ENCODE results near the gene MSI1. TPM values are rescaled to one million over a fixed set of nuclear protein-coding genes. Genes with fewer than 3 reads are reported as not detected.

MSI1 gene
- total RNA-seq, 2 experiments from 2014 or later, result not detected

DNA sequence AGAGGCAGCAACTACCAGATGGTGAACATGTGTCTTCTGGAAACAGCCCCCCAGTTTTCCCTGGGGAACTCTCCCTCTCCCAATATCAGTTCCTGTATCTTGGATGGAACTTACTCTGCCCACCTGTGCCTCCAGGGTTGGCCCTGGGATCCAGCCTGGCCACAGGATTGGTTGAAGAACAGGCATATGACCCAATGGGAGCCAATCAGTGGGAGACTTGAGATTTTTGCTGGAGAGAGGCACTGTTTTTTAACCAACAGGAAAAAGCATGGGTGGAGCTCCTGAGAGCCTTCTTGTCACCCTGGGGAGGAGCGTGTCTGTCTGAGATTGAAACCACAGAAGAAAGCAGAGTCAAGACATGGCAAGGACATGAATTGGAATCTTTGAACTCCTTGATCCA, 35.3 kb upstream of the MSI1 start:
- H3K36me3 ChIP-seq (ENCODE audit: insufficient read depth, low read length), result no peaks in the 10 kb centered on the region
- no peaks in the 10 kb centered on the region for H3K9me2 ChIP-seq (ENCODE audit: insufficient read depth, low read length)
- no peak overlapping the region for H3K4me2 ChIP-seq (ENCODE audit: low read length)
- no TSS peak for BruUV-seq (replicated peaks)
- intact Hi-C loops (cut with micrococcal nuclease; ENCODE audit: unreplicated experiment), result no loop called here
- ChIA-PET CTCF (ENCODE audit: unreplicated experiment) (no interaction called here), POLR2A (no interaction called here)
- no peak overlapping the region for H3K4me3 ChIP-seq (ENCODE audit: low read depth, low read length, poor library complexity, severe bottlenecking)
- TF ChIP-seq, protein P1, sequence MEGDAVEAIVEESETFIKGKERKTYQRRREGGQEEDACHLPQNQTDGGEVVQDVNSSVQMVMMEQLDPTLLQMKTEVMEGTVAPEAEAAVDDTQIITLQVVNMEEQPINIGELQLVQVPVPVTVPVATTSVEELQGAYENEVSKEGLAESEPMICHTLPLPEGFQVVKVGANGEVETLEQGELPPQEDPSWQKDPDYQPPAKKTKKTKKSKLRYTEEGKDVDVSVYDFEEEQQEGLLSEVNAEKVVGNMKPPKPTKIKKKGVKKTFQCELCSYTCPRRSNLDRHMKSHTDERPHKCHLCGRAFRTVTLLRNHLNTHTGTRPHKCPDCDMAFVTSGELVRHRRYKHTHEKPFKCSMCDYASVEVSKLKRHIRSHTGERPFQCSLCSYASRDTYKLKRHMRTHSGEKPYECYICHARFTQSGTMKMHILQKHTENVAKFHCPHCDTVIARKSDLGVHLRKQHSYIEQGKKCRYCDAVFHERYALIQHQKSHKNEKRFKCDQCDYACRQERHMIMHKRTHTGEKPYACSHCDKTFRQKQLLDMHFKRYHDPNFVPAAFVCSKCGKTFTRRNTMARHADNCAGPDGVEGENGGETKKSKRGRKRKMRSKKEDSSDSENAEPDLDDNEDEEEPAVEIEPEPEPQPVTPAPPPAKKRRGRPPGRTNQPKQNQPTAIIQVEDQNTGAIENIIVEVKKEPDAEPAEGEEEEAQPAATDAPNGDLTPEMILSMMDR (conservative IDR thresholded peaks at IDR 0.05; ENCODE audit: low read length), result no peak
- no peak overlapping the region for H2AFZ ChIP-seq (ENCODE audit: low read length)
- H3K9me3 ChIP-seq (ENCODE audit: low read length), result no peaks in the 10 kb centered on the region
- no peaks in the 10 kb centered on the region for H3K4me1 ChIP-seq (ENCODE audit: insufficient read depth, low read length, poor library complexity, severe bottlenecking)
- no peaks in the 10 kb centered on the region for H4K20me1 ChIP-seq (ENCODE audit: insufficient read depth, low read length)
- no peak overlapping the region for H3K27ac ChIP-seq (ENCODE audit: low read depth, low read length, poor library complexity, severe bottlenecking)
- H3K79me2 ChIP-seq (ENCODE audit: insufficient read depth, low read depth, low read length), result no peaks in the 10 kb centered on the region
- DNase-seq (ENCODE audit: low spot score), result no peak

DNA sequence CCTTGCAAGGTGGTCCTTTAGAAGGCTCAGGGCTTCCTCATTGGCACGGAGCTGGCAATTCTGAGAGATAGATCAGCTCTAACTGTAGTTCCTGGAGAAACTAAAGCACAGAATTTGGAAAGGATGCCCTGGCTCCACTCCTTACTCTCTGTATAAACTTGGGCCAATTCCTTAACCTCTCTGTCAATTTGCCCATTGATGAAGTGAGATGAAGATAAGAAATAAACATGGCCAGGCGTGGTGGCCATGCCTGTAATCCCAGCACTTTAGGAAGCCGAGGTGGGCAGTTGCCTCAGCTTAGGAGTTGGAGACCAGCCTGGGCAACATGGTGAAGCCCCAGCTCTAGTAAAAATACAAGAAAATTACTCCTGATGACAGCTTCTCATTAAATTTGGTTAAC, 34.9 kb upstream of the MSI1 start:
- BruUV-seq (replicated peaks), result no TSS peak
- no peak overlapping the region for H3K4me3 ChIP-seq (ENCODE audit: low read depth, low read length, poor library complexity, severe bottlenecking)
- H3K9me3 ChIP-seq (ENCODE audit: low read length), result no peaks in the 10 kb centered on the region
- intact Hi-C loops (cut with micrococcal nuclease; ENCODE audit: unreplicated experiment), result no loop called here
- ChIA-PET POLR2A (no interaction called here), CTCF (ENCODE audit: unreplicated experiment) (no interaction called here)
- no peak overlapping the region for H3K4me2 ChIP-seq (ENCODE audit: low read length)
- no peaks in the 10 kb centered on the region for H3K9me2 ChIP-seq (ENCODE audit: insufficient read depth, low read length)
- no peak for TF ChIP-seq EZH2phosphoT487 (IDR thresholded peaks at IDR 0.05; ENCODE audit: borderline replicate concordance, low read depth, low read length)
- TF ChIP-seq, protein P1 (conservative IDR thresholded peaks at IDR 0.05; ENCODE audit: low read length), result no peak
- DNase-seq (ENCODE audit: low spot score), result no peak
- H3K36me3 ChIP-seq (ENCODE audit: insufficient read depth, low read length), result no peaks in the 10 kb centered on the region
- no peaks in the 10 kb centered on the region for H3K79me2 ChIP-seq (ENCODE audit: insufficient read depth, low read depth, low read length)
- no peak overlapping the region for H2AFZ ChIP-seq (ENCODE audit: low read length)
- no peaks in the 10 kb centered on the region for H4K20me1 ChIP-seq (ENCODE audit: insufficient read depth, low read length)
- H3K27ac ChIP-seq (ENCODE audit: low read depth, low read length, poor library complexity, severe bottlenecking), result no peak overlapping the region
- no peaks in the 10 kb centered on the region for H3K4me1 ChIP-seq (ENCODE audit: insufficient read depth, low read length, poor library complexity, severe bottlenecking)

DNA sequence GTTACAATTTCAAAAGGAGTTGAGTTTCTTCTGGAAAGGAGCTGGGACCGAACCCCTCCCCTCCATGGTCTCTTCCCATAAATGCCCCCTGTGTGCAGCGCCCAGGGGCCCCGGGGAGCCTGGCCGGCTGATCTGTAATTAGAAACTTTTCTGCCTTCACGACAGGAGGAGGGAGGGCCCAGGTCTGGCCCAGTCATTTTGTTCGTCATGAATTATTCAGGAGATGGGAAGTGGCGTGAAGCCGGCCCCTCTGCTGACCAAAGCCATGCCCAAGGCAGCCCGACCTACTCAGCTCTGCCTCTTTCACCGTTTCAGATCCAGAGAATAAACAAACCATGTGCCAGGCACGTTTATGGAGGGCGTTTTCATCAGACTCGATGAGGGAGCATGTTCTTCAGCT, 33.3 kb upstream of the MSI1 start:
- no peak overlapping the region for H2AFZ ChIP-seq (ENCODE audit: low read length)
- H3K9me3 ChIP-seq (ENCODE audit: low read length), result no peaks in the 10 kb centered on the region
- ChIA-PET POLR2A (no interaction called here), CTCF (ENCODE audit: unreplicated experiment) (no interaction called here)
- H3K27ac ChIP-seq (ENCODE audit: low read depth, low read length, poor library complexity, severe bottlenecking), result no peak overlapping the region
- no peaks in the 10 kb centered on the region for H3K36me3 ChIP-seq (ENCODE audit: insufficient read depth, low read length)
- H3K4me3 ChIP-seq (ENCODE audit: low read depth, low read length, poor library complexity, severe bottlenecking), result no peak overlapping the region
- H3K79me2 ChIP-seq (ENCODE audit: insufficient read depth, low read depth, low read length), result no peaks in the 10 kb centered on the region
- intact Hi-C loops (cut with micrococcal nuclease; ENCODE audit: unreplicated experiment), result no loop called here
- H3K4me2 ChIP-seq (ENCODE audit: low read length), result no peak overlapping the region
- no peaks in the 10 kb centered on the region for H3K9me2 ChIP-seq (ENCODE audit: insufficient read depth, low read length)
- H3K4me1 ChIP-seq (ENCODE audit: insufficient read depth, low read length, poor library complexity, severe bottlenecking), result no peaks in the 10 kb centered on the region
- no TSS peak for BruUV-seq (replicated peaks)
- H4K20me1 ChIP-seq (ENCODE audit: insufficient read depth, low read length), result no peaks in the 10 kb centered on the region
- no peak for DNase-seq (ENCODE audit: low spot score)
- no peak for TF ChIP-seq EZH2phosphoT487 (IDR thresholded peaks at IDR 0.05; ENCODE audit: borderline replicate concordance, low read depth, low read length)
- TF ChIP-seq, protein P1 (conservative IDR thresholded peaks at IDR 0.05; ENCODE audit: low read length), result no peak

All from OCI-LY7 (cell line).